DND-41 (cell line): ENCODE results near the gene NCKAP5L.

Experiments
- ATAC-seq: fragments of 200-7000 bp; cut with Tn5 transposase; 3 replicates; pipeline ENCODE4 v1.9.1; 2021; ENCODE audit warnings: low read depth; ENCODE audit not compliant: insufficient read depth
- DNase-seq: peaks from one replicate; pipeline ENCODE4 v3.0.0-alpha.2; 2020
- H2AFZ ChIP-seq: 2 replicates; pipeline ENCODE4 v1.6.0; 2012; ENCODE audit warnings: low read depth, low read length
- H3K27ac ChIP-seq: 2 replicates; pipeline ENCODE4 v1.5.1; 2012; ENCODE audit warnings: low read length, inconsistent platforms
- H3K27me3 ChIP-seq: fragments of 200-600 bp; sonication (generic); 2 replicates; pipeline ENCODE4 v1.6.0; 2012; ENCODE audit warnings: low read length, mild to moderate bottlenecking, inconsistent platforms; ENCODE audit not compliant: insufficient read depth, poor library complexity
- H3K36me3 ChIP-seq: 2 replicates; pipeline ENCODE4 v1.5.1; 2012; ENCODE audit warnings: low read length, inconsistent platforms; ENCODE audit not compliant: insufficient read depth
- H3K4me1 ChIP-seq: 2 replicates; pipeline ENCODE4 v1.5.1; 2012; ENCODE audit warnings: mild to moderate bottlenecking, low read length; ENCODE audit not compliant: insufficient read depth
- H3K4me2 ChIP-seq: 2 replicates; pipeline ENCODE4 v1.6.0; 2012; ENCODE audit warnings: mild to moderate bottlenecking, moderate library complexity, low read length, inconsistent platforms; ENCODE audit not compliant: insufficient read depth
- H3K4me3 ChIP-seq, 2 experiments: fragments of 200-600 bp in 1 of 2; shearing (Covaris generic) in 1 of 2; 2 replicates each; pipeline ENCODE4 v1.5.1; 2012 to 2016; ENCODE audit warnings: inconsistent platforms in 2 of 2, low read length in 2 of 2, mild to moderate bottlenecking in 2 of 2, low read depth in 1 of 2, moderate library complexity in 1 of 2
- H3K79me2 ChIP-seq: 2 replicates; pipeline ENCODE4 v1.6.0; 2012; ENCODE audit warnings: low read length, inconsistent platforms; ENCODE audit not compliant: insufficient read depth
- H3K9ac ChIP-seq: 2 replicates; pipeline ENCODE4 v1.6.0; 2012; ENCODE audit warnings: low read depth, mild to moderate bottlenecking, inconsistent platforms, low read length, moderate library complexity
- H3K9me3 ChIP-seq: 2 replicates; pipeline ENCODE4 v1.5.1; 2012; ENCODE audit warnings: low read length, moderate library complexity, mild to moderate bottlenecking, inconsistent platforms; ENCODE audit not compliant: insufficient read depth, severe bottlenecking
- H4K20me1 ChIP-seq: 2 replicates; pipeline ENCODE4 v1.6.0; 2012; ENCODE audit warnings: low read length; ENCODE audit not compliant: insufficient read depth
- EZH2 ChIP-seq: IDR thresholded peaks from 3 replicates; pipeline ENCODE4 v1.6.1; 2012; ENCODE audit warnings: borderline replicate concordance, low read depth, mild to moderate bottlenecking, moderate library complexity, low read length, inconsistent platforms; ENCODE audit not compliant: severe bottlenecking
- TF ChIP-seq, protein P1 (sequence below): IDR thresholded peaks from 2 replicates; pipeline ENCODE4 v1.5.1; 2012; ENCODE audit warnings: borderline replicate concordance, low read length, moderate library complexity, mild to moderate bottlenecking; ENCODE audit not compliant: poor library complexity, severe bottlenecking; ENCODE audit errors: extremely low read depth

The NCKAP5L gene

DNA sequence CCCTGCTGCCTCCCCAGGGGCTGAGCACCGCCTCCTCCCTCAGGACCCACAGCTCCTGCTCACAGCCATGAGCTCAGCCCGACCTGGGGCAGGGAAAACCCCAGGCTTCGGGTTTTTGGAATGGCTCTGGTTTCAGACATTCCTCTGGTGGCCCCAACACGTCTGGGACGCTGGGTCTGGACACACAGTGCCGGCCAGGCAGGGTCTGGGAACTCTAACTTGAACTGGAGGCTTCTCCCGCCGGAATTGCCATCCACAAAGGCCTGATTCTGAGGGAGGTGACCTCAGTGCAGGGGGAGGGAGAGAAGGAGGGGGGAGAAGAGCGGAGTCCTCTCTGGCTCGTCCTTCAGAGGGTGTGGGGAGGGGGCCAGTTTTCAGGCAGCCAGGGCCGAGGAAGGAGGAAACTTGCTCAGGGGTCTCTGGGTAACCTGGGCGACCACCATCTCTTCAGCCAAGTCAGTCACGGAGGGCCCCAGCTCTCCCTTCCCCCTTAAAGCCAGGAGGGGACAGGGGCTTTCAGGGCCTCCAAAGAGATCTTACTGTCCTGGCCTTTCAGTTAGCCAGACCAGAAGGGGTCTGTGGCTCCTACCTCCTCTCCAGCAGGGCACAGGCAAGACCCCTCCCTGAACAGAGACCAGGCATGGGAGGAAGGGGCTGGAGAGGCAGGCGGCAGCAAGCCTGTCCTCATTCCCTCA, 19.4 kb downstream of the NCKAP5L start:
- H2AFZ ChIP-seq, result no peak overlapping the region
- H3K4me2 ChIP-seq, result no peak overlapping the region
- ATAC-seq, result no peak
- peaks cover 25% of the 10 kb centered on the region for H3K79me2 ChIP-seq
- no peaks in the 10 kb centered on the region for H3K4me1 ChIP-seq
- no peak overlapping the region for H3K27ac ChIP-seq
- H3K27me3 ChIP-seq, result no peaks in the 10 kb centered on the region
- H3K4me3 ChIP-seq, result no peak overlapping the region
- DNase-seq, result no peak
- no peaks in the 10 kb centered on the region for H3K9me3 ChIP-seq
- H3K36me3 ChIP-seq, result peaks cover 22% of the 10 kb centered on the region
- H4K20me1 ChIP-seq, result peaks cover 42% of the 10 kb centered on the region
- no peak overlapping the region for H3K9ac ChIP-seq
- TF ChIP-seq, protein P1, sequence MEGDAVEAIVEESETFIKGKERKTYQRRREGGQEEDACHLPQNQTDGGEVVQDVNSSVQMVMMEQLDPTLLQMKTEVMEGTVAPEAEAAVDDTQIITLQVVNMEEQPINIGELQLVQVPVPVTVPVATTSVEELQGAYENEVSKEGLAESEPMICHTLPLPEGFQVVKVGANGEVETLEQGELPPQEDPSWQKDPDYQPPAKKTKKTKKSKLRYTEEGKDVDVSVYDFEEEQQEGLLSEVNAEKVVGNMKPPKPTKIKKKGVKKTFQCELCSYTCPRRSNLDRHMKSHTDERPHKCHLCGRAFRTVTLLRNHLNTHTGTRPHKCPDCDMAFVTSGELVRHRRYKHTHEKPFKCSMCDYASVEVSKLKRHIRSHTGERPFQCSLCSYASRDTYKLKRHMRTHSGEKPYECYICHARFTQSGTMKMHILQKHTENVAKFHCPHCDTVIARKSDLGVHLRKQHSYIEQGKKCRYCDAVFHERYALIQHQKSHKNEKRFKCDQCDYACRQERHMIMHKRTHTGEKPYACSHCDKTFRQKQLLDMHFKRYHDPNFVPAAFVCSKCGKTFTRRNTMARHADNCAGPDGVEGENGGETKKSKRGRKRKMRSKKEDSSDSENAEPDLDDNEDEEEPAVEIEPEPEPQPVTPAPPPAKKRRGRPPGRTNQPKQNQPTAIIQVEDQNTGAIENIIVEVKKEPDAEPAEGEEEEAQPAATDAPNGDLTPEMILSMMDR, result no peak
- no peak for TF ChIP-seq EZH2

DNA sequence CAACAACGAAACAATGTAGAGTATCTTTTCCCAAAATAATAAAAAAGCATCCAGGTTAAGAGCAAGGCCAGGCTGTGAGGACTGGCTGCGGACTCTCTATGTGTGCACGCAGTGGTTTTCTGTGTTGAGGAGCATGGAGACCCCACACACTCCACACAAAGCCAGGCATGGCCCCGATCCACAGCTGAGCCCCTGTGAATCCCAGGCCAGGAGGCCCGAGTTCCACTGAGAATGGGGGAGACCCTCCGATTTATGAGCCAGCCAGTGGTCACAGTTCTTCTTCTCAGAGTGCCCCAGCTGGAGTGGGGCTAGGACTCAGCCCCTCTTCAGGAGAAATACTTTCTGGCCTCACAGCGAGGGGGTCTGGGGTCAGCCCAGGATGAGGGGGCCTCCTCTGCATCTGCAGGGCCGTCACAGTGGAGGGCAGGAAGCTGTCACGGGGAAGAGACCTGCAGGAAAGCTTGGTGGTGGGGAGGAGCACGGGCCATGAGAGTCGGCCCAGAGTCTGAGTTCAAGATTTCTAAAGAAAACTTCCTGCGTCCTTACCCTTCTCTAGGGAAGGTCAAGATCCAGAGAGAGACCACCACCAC, 20.1 kb downstream of the NCKAP5L start:
- no peak overlapping the region for H2AFZ ChIP-seq
- H3K27ac ChIP-seq, result no peak overlapping the region
- peaks cover 42% of the 10 kb centered on the region for H4K20me1 ChIP-seq
- peaks cover 25% of the 10 kb centered on the region for H3K79me2 ChIP-seq
- ATAC-seq (no peak), DNase-seq (no peak)
- TF ChIP-seq EZH2, result no peak
- TF ChIP-seq, protein P1, result no peak
- no peaks in the 10 kb centered on the region for H3K9me3 ChIP-seq
- peaks cover 30% of the 10 kb centered on the region for H3K36me3 ChIP-seq
- H3K4me3 ChIP-seq, result no peak overlapping the region
- no peak overlapping the region for H3K4me2 ChIP-seq
- no peaks in the 10 kb centered on the region for H3K4me1 ChIP-seq
- no peak overlapping the region for H3K9ac ChIP-seq
- H3K27me3 ChIP-seq, result no peaks in the 10 kb centered on the region

DNA sequence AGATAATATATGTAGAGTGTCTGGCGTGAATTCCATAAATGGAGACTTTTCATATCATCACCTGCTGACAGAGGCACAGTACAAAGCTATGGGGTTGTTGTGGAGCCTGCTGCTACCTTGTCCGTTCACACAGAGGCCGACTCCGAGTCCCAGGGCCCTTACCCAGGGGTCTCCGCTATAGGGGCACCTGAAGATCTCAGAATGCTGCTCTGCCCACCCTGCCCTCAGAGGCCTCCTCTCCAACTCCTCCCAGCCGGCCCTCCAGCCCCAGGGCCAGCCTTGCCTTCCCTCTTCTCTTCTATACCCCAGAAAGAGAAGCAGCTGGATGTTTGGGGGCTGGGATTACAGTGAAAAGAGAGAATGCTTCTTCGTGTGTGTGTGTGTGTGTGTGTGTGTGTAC, 21.3 kb downstream of the NCKAP5L start:
- Histone ChIP-seq H3K9ac (no peak overlapping the region), H3K79me2 (peaks cover 22% of the 10 kb centered on the region), H3K4me1 (no peaks in the 10 kb centered on the region), H4K20me1 (peaks cover 42% of the 10 kb centered on the region), H3K27ac (no peak overlapping the region), H3K4me2 (no peak overlapping the region), H3K9me3 (no peaks in the 10 kb centered on the region), H3K36me3 (peaks cover 36% of the 10 kb centered on the region), H2AFZ (no peak overlapping the region), H3K4me3 (no peak overlapping the region), H3K27me3 (no peaks in the 10 kb centered on the region)
- DNase-seq, result no peak
- TF ChIP-seq, protein P1, result no peak
- no peak for TF ChIP-seq EZH2
- no peak for ATAC-seq

DNA sequence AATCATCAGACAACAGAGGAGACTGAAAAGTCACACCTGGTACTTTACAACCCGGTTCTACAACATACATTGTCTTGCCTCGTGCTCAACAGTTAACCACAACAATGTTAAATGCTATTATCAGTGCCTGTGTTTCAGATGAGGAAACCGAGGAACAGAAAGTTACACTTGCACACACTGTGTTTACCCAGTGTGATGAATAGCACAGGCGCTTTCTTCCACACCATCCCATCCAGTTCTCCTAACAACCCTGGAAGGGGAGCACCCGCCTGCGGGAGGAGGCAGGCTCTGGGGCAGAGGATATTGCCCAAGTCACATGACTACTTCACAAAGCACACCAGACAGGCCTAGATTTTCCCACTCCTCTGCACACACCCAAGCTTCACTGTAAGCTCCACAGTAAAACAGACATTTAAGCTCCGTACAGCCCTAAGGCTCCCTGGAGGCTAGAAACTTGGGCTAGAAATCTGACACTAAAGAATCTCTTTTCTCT, 21.8 kb downstream of the NCKAP5L start:
- TF ChIP-seq, protein P1, result no peak
- no peak for TF ChIP-seq EZH2
- H3K27me3 ChIP-seq, result no peaks in the 10 kb centered on the region
- DNase-seq, result no peak
- H2AFZ ChIP-seq, result no peak overlapping the region
- H3K4me2 ChIP-seq, result no peak overlapping the region
- H4K20me1 ChIP-seq, result peaks cover 40% of the 10 kb centered on the region
- no peaks in the 10 kb centered on the region for H3K4me1 ChIP-seq
- H3K79me2 ChIP-seq, result peaks cover 20% of the 10 kb centered on the region
- H3K36me3 ChIP-seq, result peaks cover 42% of the 10 kb centered on the region
- no peak for ATAC-seq
- H3K9me3 ChIP-seq, result no peaks in the 10 kb centered on the region
- no peak overlapping the region for H3K9ac ChIP-seq
- no peak overlapping the region for H3K4me3 ChIP-seq
- H3K27ac ChIP-seq, result no peak overlapping the region
